Ascending aorta (tissue), 2 donors: Measurements from ENCODE around the gene SLC6A6. TPM values are rescaled to one million over a fixed set of nuclear protein-coding genes. Genes with fewer than 3 reads are reported as not detected.

Experiments
- DNase-seq, 2 donors: peaks; one replicate each; pipeline ENCODE4 v3.0.0-alpha.2; 2019; ENCODE audit warnings: low spot score in 2 of 2
- H3K27ac ChIP-seq, 2 donors: fragments of 200-600 bp; sonication (generic); one replicate each; pipeline ENCODE4 v1.5.1; 2016 to 2017; ENCODE audit warnings: mild to moderate bottlenecking in 1 of 2
- H3K27me3 ChIP-seq: fragments of 200-600 bp; sonication (generic); one replicate; pipeline ENCODE4 v1.5.1; 2017
- H3K36me3 ChIP-seq, 2 donors: fragments of 200-600 bp; sonication (generic); one replicate each; pipeline ENCODE4 v1.5.1; 2016
- H3K4me1 ChIP-seq, 2 donors: fragments of 200-600 bp; sonication (generic); one replicate each; pipeline ENCODE4 v1.5.1; 2016 to 2017; ENCODE audit warnings: mild to moderate bottlenecking in 1 of 2
- H3K4me3 ChIP-seq, 2 donors: fragments of 200-600 bp; sonication (generic); one replicate each; pipeline ENCODE4 v1.5.1; 2016 to 2017; ENCODE audit warnings: mild to moderate bottlenecking in 1 of 2
- H3K9me3 ChIP-seq, 2 donors: fragments of 200-600 bp; sonication (generic); one replicate each; pipeline ENCODE4 v1.5.1; 2016
- CTCF ChIP-seq, 3 experiments: fragments of 200-600 bp in 2 of 3; fragments of 450-650 bp in 1 of 3; sonication (generic) in 2 of 3; IDR thresholded peaks; one replicate each; pipeline ENCODE4 v1.5.1; 2016 to 2019; ENCODE audit warnings: antibody characterized with exemption in 3 of 3, mild to moderate bottlenecking in 1 of 3, moderate library complexity in 1 of 3
- intact Hi-C: fragments of 100-400 bp; cut with DNase I; formaldehyde crosslinking; loops from one replicate; pipeline ENCODE4 v1.15.1; 2023
- total RNA-seq: library from RNA; depleted of rRNA; stranded (reverse); fragments of >200 nt; gene quantifications from one replicate; pipeline ENCODE4 v1.1.0, GENCODE V29; 2016

Gene SLC6A6
- total RNA-seq, 1 donor from 2014 or later = 78.1 TPM

- H3K27me3 ChIP-seq = no peaks in the 10 kb centered on the region
- H3K4me3 ChIP-seq = no peak overlapping the region
- H3K27ac ChIP-seq = no peak overlapping the region
- peaks cover 5 to 13% of the 10 kb centered on the region in 2 donors for H3K36me3 ChIP-seq
- no peak for DNase-seq
- H3K4me1 ChIP-seq = peaks cover 12 to 28% of the 10 kb centered on the region in 2 donors
- intact Hi-C loops = loop anchor here (5.0 kb wide), 1 partner anchor 566 kb away; no protein-coding TSS in a partner anchor
- no peak for TF ChIP-seq CTCF (IDR thresholded peaks at IDR 0.05)
- H3K9me3 ChIP-seq = no peaks in the 10 kb centered on the region
Measured at GRCh38 chr3:14458434-14459275, 56.2 kb downstream of the SLC6A6 start.

GRCh38 chr3:14459384-14459783 lies 57.0 kb downstream of the SLC6A6 start:
- Histone ChIP-seq H3K4me1 (peaks cover 7 to 20% of the 10 kb centered on the region in 2 donors), H3K4me3 (no peak overlapping the region), H3K27me3 (no peaks in the 10 kb centered on the region), H3K27ac (no peak overlapping the region), H3K36me3 (peaks cover 9 to 19% of the 10 kb centered on the region in 2 donors), H3K9me3 (no peaks in the 10 kb centered on the region)
- TF ChIP-seq CTCF (IDR thresholded peaks at IDR 0.05) = no peak
- intact Hi-C loops = loop anchor here (5.0 kb wide), 1 partner anchor 567 kb away; no protein-coding TSS in a partner anchor
- no peak for DNase-seq

GRCh38 chr3:14459787-14460186 lies 57.4 kb downstream of the SLC6A6 start:
- TF ChIP-seq CTCF (IDR thresholded peaks at IDR 0.05) = no peak
- no peak overlapping the region for H3K4me3 ChIP-seq
- intact Hi-C loops = loop anchor here (2.0 to 10.0 kb wide), 3 partner anchors 57 to 567 kb away; partner anchors contain the start of genes CCDC174 and SLC6A6
- H3K9me3 ChIP-seq = no peaks in the 10 kb centered on the region
- H3K36me3 ChIP-seq = peaks cover 9 to 19% of the 10 kb centered on the region in 2 donors
- peaks cover 7 to 18% of the 10 kb centered on the region in 2 donors for H3K4me1 ChIP-seq
- H3K27me3 ChIP-seq = no peaks in the 10 kb centered on the region
- DNase-seq = no peak
- peak overlapping the region in 1 of 2 donors; percentile 64 for H3K27ac ChIP-seq

- H3K27me3 ChIP-seq = no peaks in the 10 kb centered on the region
- peak; percentile 41 to 84 for DNase-seq
- no peak for TF ChIP-seq CTCF (IDR thresholded peaks at IDR 0.05)
- H3K36me3 ChIP-seq = peaks cover 9 to 26% of the 10 kb centered on the region in 2 donors
- no peaks in the 10 kb centered on the region for H3K9me3 ChIP-seq
- H3K4me1 ChIP-seq = peaks cover 7 to 18% of the 10 kb centered on the region in 2 donors
- intact Hi-C loops = loop anchor here (2.0 to 10.0 kb wide), 2 partner anchors 58 to 194 kb away; partner anchors contain the start of genes CCDC174 and SLC6A6
- no peak overlapping the region for H3K4me3 ChIP-seq
- H3K27ac ChIP-seq = peak overlapping the region; percentile 45 to 64
Measured at GRCh38 chr3:14460342-14461005, 58.1 kb downstream of the SLC6A6 start.

GRCh38 chr3:14461006-14461747 lies 58.8 kb downstream of the SLC6A6 start:
- Histone ChIP-seq H3K4me3 (no peak overlapping the region), H3K27ac (peak overlapping the region; percentile 45 to 64), H3K9me3 (no peaks in the 10 kb centered on the region), H3K27me3 (no peaks in the 10 kb centered on the region), H3K36me3 (peaks cover 9 to 26% of the 10 kb centered on the region in 2 donors), H3K4me1 (peaks cover 7 to 18% of the 10 kb centered on the region in 2 donors)
- DNase-seq = no peak
- TF ChIP-seq CTCF (IDR thresholded peaks at IDR 0.05) = no peak
- intact Hi-C loops = loop anchor here (2.0 to 10.0 kb wide), 2 partner anchors 58 to 194 kb away; partner anchors contain the start of genes CCDC174 and SLC6A6
